Measurements from ENCODE around the gene ALDH1A3.

ALDH1A3 gene

GRCh38 chr15:100885116-100885515, 5.5 kb downstream of the ALDH1A3 start:
- no peak for DNase-seq

GRCh38 chr15:100885811-100886210, 6.2 kb downstream of the ALDH1A3 start:
- no peak for DNase-seq

- no peak for DNase-seq
Measured at GRCh38 chr15:100887211-100887913, 7.7 kb downstream of the ALDH1A3 start.

GRCh38 chr15:100889385-100890050, 9.9 kb downstream of the ALDH1A3 start:
- DNase-seq, result no peak

GRCh38 chr15:100890051-100890720, 10.6 kb downstream of the ALDH1A3 start:
- no peak for DNase-seq

GRCh38 chr15:100890850-100891249, 11.2 kb downstream of the ALDH1A3 start:
- DNase-seq, result no peak

GRCh38 chr15:100891307-100892012, 11.8 kb downstream of the ALDH1A3 start:
- DNase-seq, result no peak

- DNase-seq, result no peak
Measured at GRCh38 chr15:100892013-100892355, 12.4 kb downstream of the ALDH1A3 start.

GRCh38 chr15:100893261-100893963, 13.8 kb downstream of the ALDH1A3 start:
- no peak for DNase-seq

GRCh38 chr15:100893964-100894295, 14.3 kb downstream of the ALDH1A3 start:
- no peak for DNase-seq

GRCh38 chr15:100895721-100896120, 16.1 kb downstream of the ALDH1A3 start:
- no peak for DNase-seq

GRCh38 chr15:100897221-100898151, 17.9 kb downstream of the ALDH1A3 start:
- DNase-seq, result no peak

- no peak for DNase-seq
Measured at GRCh38 chr15:100898152-100898490, 18.5 kb downstream of the ALDH1A3 start.

GRCh38 chr15:100898661-100899462, 19.2 kb downstream of the ALDH1A3 start:
- DNase-seq, result no peak

GRCh38 chr15:100899601-100900000, 20.0 kb downstream of the ALDH1A3 start:
- no peak for DNase-seq

- DNase-seq, result no peak
Measured at GRCh38 chr15:100900136-100900794, 20.6 kb downstream of the ALDH1A3 start.

- no peak for DNase-seq
Measured at GRCh38 chr15:100900795-100901169, 21.2 kb downstream of the ALDH1A3 start.

- DNase-seq, result no peak
Measured at GRCh38 chr15:100901296-100901695, 21.7 kb downstream of the ALDH1A3 start.

GRCh38 chr15:100901702-100902435, 22.2 kb downstream of the ALDH1A3 start:
- no peak for DNase-seq

Data from Kasumi-1 (cell line).